ENCODE measurements around the gene CELF4.

DNA sequence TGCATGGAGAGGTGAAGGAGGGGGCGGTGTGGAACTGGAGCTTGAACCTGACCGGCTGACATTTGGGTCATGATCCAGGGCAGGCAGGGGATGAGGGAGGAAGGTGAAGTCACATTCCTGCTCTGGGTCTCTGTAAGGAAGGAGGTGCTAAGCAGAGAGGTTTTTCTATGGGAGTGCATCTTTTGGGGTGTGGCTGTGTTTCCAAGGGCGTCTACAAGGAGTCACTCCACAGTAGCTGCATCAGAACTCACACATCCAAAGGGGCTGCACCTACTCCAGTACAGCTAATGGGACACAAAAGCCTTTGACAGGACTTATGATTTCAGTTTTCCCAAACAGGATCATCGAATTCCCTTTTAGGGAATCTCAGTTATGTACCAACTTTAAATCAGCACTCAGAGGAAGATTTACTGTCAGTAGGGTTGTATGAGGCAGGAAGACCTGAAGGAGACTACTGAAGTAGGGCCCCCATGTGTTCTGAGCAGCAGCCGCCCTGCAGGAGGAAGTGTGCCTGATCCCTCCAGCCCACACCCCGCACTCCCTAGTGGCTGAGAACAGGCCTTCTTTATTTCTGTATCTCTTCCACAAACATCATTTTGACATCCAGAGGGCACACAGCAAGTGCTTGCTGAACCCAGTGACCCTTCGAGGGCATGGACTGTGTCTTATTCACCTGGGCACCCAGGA is 137.2 kb downstream of the CELF4 start:
- TF ChIP-seq CTCF (IDR thresholded peaks at IDR 0.05) (no peak), POLR2A (IDR thresholded peaks at IDR 0.05) (no peak)

Data from lower leg skin (tissue), 3 donors.